GM23338 (cell line): Measurements from ENCODE around the gene CPSF2. TPM values are rescaled to one million over a fixed set of nuclear protein-coding genes. Genes with fewer than 3 reads are reported as not detected.

ENCODE experiments used
- ATAC-seq: fragments of 200-7000 bp; cut with Tn5 transposase; 3 replicates; pipeline ENCODE4 v1.9.1; 2020
- DNase-seq: peaks from one replicate; pipeline ENCODE4 v3.0.0-alpha.2; 2015; ENCODE audit warnings: low spot score
- H2AFZ ChIP-seq: fragments of 200-600 bp; sonication (generic); 2 replicates; pipeline ENCODE4 v1.8.0; 2016; ENCODE audit warnings: antibody characterized with exemption, mild to moderate bottlenecking, moderate library complexity
- H3F3A ChIP-seq: fragments of 200-600 bp; sonication (generic); replicated peaks from 2 replicates; pipeline ENCODE4 v1.8.0; 2017; ENCODE audit warnings: antibody characterized with exemption, mixed run types, low read depth
- H3K27ac ChIP-seq: fragments of 200-600 bp; sonication (generic); 2 replicates; pipeline ENCODE4 v1.6.1; 2016; ENCODE audit warnings: low read depth
- H3K27me3 ChIP-seq: fragments of 200-600 bp; sonication (generic); 2 replicates; pipeline ENCODE4 v1.8.0; 2016; ENCODE audit warnings: mild to moderate bottlenecking, mixed run types, moderate library complexity; ENCODE audit not compliant: insufficient read depth
- H3K36me3 ChIP-seq: fragments of 200-600 bp; sonication (generic); 2 replicates; pipeline ENCODE4 v1.8.0; 2016; ENCODE audit warnings: mild to moderate bottlenecking; ENCODE audit not compliant: insufficient read depth
- H3K4me1 ChIP-seq: fragments of 200-600 bp; sonication (generic); 2 replicates; pipeline ENCODE4 v1.8.0; 2016; ENCODE audit warnings: mild to moderate bottlenecking, moderate library complexity; ENCODE audit not compliant: insufficient read depth
- H3K4me2 ChIP-seq: fragments of 200-600 bp; sonication (generic); 2 replicates; pipeline ENCODE4 v1.7.1; 2017; ENCODE audit warnings: mixed run types
- H3K4me3 ChIP-seq: fragments of 200-600 bp; sonication (generic); 2 replicates; pipeline ENCODE4 v1.6.1; 2016; ENCODE audit warnings: mixed run types
- H3K79me2 ChIP-seq: fragments of 200-600 bp; sonication (generic); replicated peaks from 2 replicates; pipeline ENCODE4 v1.8.0; 2017; ENCODE audit warnings: mild to moderate bottlenecking; ENCODE audit not compliant: insufficient read depth
- H3K9me2 ChIP-seq: fragments of 200-600 bp; sonication (generic); 2 replicates; pipeline ENCODE4 v1.8.0; 2017; ENCODE audit not compliant: insufficient read depth
- H4K20me1 ChIP-seq: fragments of 200-600 bp; sonication (generic); replicated peaks from 2 replicates; pipeline ENCODE4 v1.8.0; 2017; ENCODE audit warnings: mild to moderate bottlenecking; ENCODE audit not compliant: insufficient read depth
- H3K27ac Mint-ChIP-seq: 2 replicates; pipeline ENCODE4 v1.8.0; 2020; ENCODE audit warnings: inconsistent platforms, mild to moderate bottlenecking, moderate library complexity, mixed read lengths
- H3K27me3 Mint-ChIP-seq: 3 replicates; pipeline ENCODE4 v1.8.0; 2022; ENCODE audit warnings: low read depth, mild to moderate bottlenecking, moderate library complexity, mixed read lengths, inconsistent platforms; ENCODE audit not compliant: insufficient read depth, poor library complexity
- H3K36me3 Mint-ChIP-seq: 3 replicates; pipeline ENCODE4 v1.8.0; 2021; ENCODE audit warnings: low read depth, mild to moderate bottlenecking, inconsistent platforms, moderate library complexity, mixed read lengths
- H3K4me1 Mint-ChIP-seq: 3 replicates; pipeline ENCODE4 v1.8.0; 2020; ENCODE audit warnings: mild to moderate bottlenecking, inconsistent platforms, mixed read lengths
- H3K4me3 Mint-ChIP-seq: 3 replicates; pipeline ENCODE4 v1.8.0; 2021; ENCODE audit warnings: moderate library complexity, mild to moderate bottlenecking, inconsistent platforms, mixed read lengths
- H3K9me3 Mint-ChIP-seq: 3 replicates; pipeline ENCODE4 v1.8.0; 2020; ENCODE audit warnings: moderate library complexity, mild to moderate bottlenecking, inconsistent platforms, mixed read lengths
- CREB1 ChIP-seq: fragments of 250-450 bp; sonication (Bioruptor Pico); IDR thresholded peaks from 2 replicates; pipeline ENCODE4 v1.5.0; 2020; ENCODE audit warnings: low read depth, mild to moderate bottlenecking, moderate library complexity
- ETS1 ChIP-seq: IDR thresholded peaks from 2 replicates; pipeline ENCODE4 v1.6.1; 2016; ENCODE audit warnings: antibody characterized with exemption
- EZH2 ChIP-seq: fragments of 200-600 bp; sonication (generic); IDR thresholded peaks from one replicate; pipeline ENCODE4 v1.8.0; 2017; ENCODE audit warnings: antibody characterized with exemption, mild to moderate bottlenecking, low read depth; ENCODE audit not compliant: unreplicated experiment
- EZH2phosphoT487 ChIP-seq: fragments of 200-600 bp; sonication (generic); IDR thresholded peaks from one replicate; pipeline ENCODE4 v1.8.1; 2018; ENCODE audit warnings: antibody characterized with exemption; ENCODE audit not compliant: unreplicated experiment
- JUNB ChIP-seq: IDR thresholded peaks from one replicate; pipeline ENCODE4 v1.6.1; 2016; ENCODE audit warnings: antibody characterized with exemption; ENCODE audit not compliant: unreplicated experiment
- NANOG ChIP-seq: IDR thresholded peaks from 2 replicates; pipeline ENCODE4 v1.6.1; 2016; ENCODE audit warnings: antibody characterized with exemption, borderline replicate concordance
- POLR2AphosphoS5 ChIP-seq: IDR thresholded peaks from 2 replicates; pipeline ENCODE4 v1.6.1; 2016; ENCODE audit warnings: antibody characterized with exemption, low read depth
- REST ChIP-seq: IDR thresholded peaks from one replicate; pipeline ENCODE4 v1.6.1; 2018; ENCODE audit warnings: antibody characterized with exemption; ENCODE audit not compliant: unreplicated experiment
- STAT1 ChIP-seq: IDR thresholded peaks from one replicate; pipeline ENCODE4 v1.6.1; 2016; ENCODE audit warnings: antibody characterized with exemption; ENCODE audit not compliant: unreplicated experiment
- ZNF114 ChIP-seq: fragments of 250-450 bp; sonication (Bioruptor Pico); IDR thresholded peaks from 2 replicates; pipeline ENCODE4 v1.5.0; 2020; ENCODE audit warnings: mild to moderate bottlenecking, moderate library complexity
- ZNF331 ChIP-seq: fragments of 250-450 bp; sonication (Bioruptor Pico); IDR thresholded peaks from 2 replicates; pipeline ENCODE4 v1.5.0; 2020; ENCODE audit warnings: low read depth, mild to moderate bottlenecking, moderate library complexity
- polyA plus RNA-seq: library from polyadenylated mRNA; unstranded; fragments of >200 nt; fragmentation: Nextera tagmentation; extraction: Ambion mirVana; gene quantifications from 2 replicates; pipeline ENCODE4 v1.2.1, GENCODE V29; 2016
- total RNA-seq: library from RNA; depleted of rRNA; stranded (reverse); fragments of >200 nt; shearing (Covaris generic); gene quantifications from 2 replicates; pipeline ENCODE4 v1.2.3, GENCODE V29; 2014
- TF ChIP-seq, protein P1 (sequence below), 2 experiments: fragments of 200-600 bp in 1 of 2; sonication (generic) in 1 of 2; conservative IDR thresholded peaks; 2 replicates each; pipeline versions ENCODE4 v1.5.1 to v1.6.1; 2016 to 2017; ENCODE audit warnings: antibody characterized with exemption in 2 of 2, low read depth in 2 of 2, mild to moderate bottlenecking in 2 of 2, moderate library complexity in 1 of 2
- TF ChIP-seq, protein P2 (sequence below): fragments of 250-450 bp; sonication (Bioruptor Pico); IDR thresholded peaks from 2 replicates; pipeline ENCODE4 v1.5.0; 2020; ENCODE audit warnings: mild to moderate bottlenecking, moderate library complexity

Gene CPSF2
- total and polyA plus RNA-seq, 2 experiments from 2014 or later, result 54.2 to 112 TPM

- H3K27ac ChIP-seq, result no peak overlapping the region
- Mint-ChIP-seq H3K4me1 (no peaks in the 10 kb centered on the region), H3K27me3 (peaks cover 8% of the 10 kb centered on the region), H3K4me3 (no peak overlapping the region), H3K36me3 (peaks cover 11% of the 10 kb centered on the region), H3K27ac (no peak overlapping the region), H3K9me3 (peaks cover 26% of the 10 kb centered on the region)
- H3F3A ChIP-seq, result no peaks in the 10 kb centered on the region
- TF ChIP-seq EZH2phosphoT487, result no peak
- TF ChIP-seq NANOG, result no peak
- no peak for TF ChIP-seq JUNB
- TF ChIP-seq, protein P1, sequence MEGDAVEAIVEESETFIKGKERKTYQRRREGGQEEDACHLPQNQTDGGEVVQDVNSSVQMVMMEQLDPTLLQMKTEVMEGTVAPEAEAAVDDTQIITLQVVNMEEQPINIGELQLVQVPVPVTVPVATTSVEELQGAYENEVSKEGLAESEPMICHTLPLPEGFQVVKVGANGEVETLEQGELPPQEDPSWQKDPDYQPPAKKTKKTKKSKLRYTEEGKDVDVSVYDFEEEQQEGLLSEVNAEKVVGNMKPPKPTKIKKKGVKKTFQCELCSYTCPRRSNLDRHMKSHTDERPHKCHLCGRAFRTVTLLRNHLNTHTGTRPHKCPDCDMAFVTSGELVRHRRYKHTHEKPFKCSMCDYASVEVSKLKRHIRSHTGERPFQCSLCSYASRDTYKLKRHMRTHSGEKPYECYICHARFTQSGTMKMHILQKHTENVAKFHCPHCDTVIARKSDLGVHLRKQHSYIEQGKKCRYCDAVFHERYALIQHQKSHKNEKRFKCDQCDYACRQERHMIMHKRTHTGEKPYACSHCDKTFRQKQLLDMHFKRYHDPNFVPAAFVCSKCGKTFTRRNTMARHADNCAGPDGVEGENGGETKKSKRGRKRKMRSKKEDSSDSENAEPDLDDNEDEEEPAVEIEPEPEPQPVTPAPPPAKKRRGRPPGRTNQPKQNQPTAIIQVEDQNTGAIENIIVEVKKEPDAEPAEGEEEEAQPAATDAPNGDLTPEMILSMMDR (conservative IDR thresholded peaks at IDR 0.05; ENCODE audit: low read depth in 2 of 2), result no peak
- TF ChIP-seq ZNF331, result no peak
- TF ChIP-seq EZH2, result no peak
- no peak for TF ChIP-seq ZNF114 (CRISPR knock-in tag)
- TF ChIP-seq ETS1, result no peak
- no peak for TF ChIP-seq CREB1 (CRISPR knock-in tag)
- no peak for TF ChIP-seq STAT1
- TF ChIP-seq, protein P2, sequence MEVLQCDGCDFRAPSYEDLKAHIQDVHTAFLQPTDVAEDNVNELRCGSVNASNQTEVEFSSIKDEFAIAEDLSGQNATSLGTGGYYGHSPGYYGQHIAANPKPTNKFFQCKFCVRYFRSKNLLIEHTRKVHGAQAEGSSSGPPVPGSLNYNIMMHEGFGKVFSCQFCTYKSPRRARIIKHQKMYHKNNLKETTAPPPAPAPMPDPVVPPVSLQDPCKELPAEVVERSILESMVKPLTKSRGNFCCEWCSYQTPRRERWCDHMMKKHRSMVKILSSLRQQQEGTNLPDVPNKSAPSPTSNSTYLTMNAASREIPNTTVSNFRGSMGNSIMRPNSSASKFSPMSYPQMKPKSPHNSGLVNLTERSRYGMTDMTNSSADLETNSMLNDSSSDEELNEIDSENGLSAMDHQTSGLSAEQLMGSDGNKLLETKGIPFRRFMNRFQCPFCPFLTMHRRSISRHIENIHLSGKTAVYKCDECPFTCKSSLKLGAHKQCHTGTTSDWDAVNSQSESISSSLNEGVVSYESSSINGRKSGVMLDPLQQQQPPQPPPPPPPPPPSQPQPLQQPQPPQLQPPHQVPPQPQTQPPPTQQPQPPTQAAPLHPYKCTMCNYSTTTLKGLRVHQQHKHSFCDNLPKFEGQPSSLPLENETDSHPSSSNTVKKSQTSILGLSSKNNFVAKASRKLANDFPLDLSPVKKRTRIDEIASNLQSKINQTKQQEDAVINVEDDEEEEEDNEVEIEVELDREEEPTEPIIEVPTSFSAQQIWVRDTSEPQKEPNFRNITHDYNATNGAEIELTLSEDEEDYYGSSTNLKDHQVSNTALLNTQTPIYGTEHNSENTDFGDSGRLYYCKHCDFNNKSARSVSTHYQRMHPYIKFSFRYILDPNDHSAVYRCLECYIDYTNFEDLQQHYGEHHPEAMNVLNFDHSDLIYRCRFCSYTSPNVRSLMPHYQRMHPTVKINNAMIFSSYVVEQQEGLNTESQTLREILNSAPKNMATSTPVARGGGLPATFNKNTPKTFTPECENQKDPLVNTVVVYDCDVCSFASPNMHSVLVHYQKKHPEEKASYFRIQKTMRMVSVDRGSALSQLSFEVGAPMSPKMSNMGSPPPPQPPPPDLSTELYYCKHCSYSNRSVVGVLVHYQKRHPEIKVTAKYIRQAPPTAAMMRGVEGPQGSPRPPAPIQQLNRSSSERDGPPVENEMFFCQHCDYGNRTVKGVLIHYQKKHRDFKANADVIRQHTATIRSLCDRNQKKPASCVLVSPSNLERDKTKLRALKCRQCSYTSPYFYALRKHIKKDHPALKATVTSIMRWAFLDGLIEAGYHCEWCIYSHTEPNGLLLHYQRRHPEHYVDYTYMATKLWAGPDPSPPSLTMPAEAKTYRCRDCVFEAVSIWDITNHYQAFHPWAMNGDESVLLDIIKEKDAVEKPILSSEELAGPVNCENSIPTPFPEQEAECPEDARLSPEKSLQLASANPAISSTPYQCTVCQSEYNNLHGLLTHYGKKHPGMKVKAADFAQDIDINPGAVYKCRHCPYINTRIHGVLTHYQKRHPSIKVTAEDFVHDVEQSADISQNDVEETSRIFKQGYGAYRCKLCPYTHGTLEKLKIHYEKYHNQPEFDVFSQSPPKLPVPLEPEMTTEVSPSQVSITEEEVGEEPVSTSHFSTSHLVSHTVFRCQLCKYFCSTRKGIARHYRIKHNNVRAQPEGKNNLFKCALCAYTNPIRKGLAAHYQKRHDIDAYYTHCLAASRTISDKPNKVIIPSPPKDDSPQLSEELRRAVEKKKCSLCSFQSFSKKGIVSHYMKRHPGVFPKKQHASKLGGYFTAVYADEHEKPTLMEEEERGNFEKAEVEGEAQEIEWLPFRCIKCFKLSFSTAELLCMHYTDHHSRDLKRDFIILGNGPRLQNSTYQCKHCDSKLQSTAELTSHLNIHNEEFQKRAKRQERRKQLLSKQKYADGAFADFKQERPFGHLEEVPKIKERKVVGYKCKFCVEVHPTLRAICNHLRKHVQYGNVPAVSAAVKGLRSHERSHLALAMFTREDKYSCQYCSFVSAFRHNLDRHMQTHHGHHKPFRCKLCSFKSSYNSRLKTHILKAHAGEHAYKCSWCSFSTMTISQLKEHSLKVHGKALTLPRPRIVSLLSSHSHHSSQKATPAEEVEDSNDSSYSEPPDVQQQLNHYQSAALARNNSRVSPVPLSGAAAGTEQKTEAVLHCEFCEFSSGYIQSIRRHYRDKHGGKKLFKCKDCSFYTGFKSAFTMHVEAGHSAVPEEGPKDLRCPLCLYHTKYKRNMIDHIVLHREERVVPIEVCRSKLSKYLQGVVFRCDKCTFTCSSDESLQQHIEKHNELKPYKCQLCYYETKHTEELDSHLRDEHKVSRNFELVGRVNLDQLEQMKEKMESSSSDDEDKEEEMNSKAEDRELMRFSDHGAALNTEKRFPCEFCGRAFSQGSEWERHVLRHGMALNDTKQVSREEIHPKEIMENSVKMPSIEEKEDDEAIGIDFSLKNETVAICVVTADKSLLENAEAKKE (CRISPR knock-in tag), result no peak
- TF ChIP-seq REST, result no peak
- TF ChIP-seq POLR2AphosphoS5, result no peak
- DNase-seq, result no peak
- no peaks in the 10 kb centered on the region for H3K79me2 ChIP-seq
- no peaks in the 10 kb centered on the region for H3K27me3 ChIP-seq
- H3K4me2 ChIP-seq, result no peak overlapping the region
- no peaks in the 10 kb centered on the region for H3K9me2 ChIP-seq
- H2AFZ ChIP-seq, result no peak overlapping the region
- no peak for ATAC-seq
- H4K20me1 ChIP-seq, result no peaks in the 10 kb centered on the region
- H3K4me3 ChIP-seq, result no peak overlapping the region
- H3K4me1 ChIP-seq, result no peaks in the 10 kb centered on the region
- peaks cover 4% of the 10 kb centered on the region; the same call in 1 of the 2 replicates for H3K36me3 ChIP-seq
Measured at GRCh38 chr14:92190768-92191167, 69.0 kb downstream of the CPSF2 start.
